Caki2 (cell line): ENCODE results near the gene TPCN2. TPM values are rescaled to one million over a fixed set of nuclear protein-coding genes. Genes with fewer than 3 reads are reported as not detected.

Experiments
- DNase-seq: peaks from one replicate; pipeline ENCODE4 v3.0.0-alpha.2; 2015; ENCODE audit warnings: low read depth
- in situ Hi-C: cut with HindIII; loops from 2 replicates; pipeline ENCODE4 v1.10.0; 2016; ENCODE audit warnings: low sequenced_read_pairs, low pct_unique_long_range_greater_than_20kb, mixed read lengths
- total RNA-seq: library from RNA; depleted of rRNA; stranded (reverse); fragments of >200 nt; shearing (Covaris generic); gene quantifications from 2 replicates; pipeline ENCODE4 v1.2.3, GENCODE V29; 2014; ENCODE audit warnings: low replicate concordance

Gene TPCN2
- total RNA-seq, 1 experiment from 2014 or later = 4.2 TPM

DNA sequence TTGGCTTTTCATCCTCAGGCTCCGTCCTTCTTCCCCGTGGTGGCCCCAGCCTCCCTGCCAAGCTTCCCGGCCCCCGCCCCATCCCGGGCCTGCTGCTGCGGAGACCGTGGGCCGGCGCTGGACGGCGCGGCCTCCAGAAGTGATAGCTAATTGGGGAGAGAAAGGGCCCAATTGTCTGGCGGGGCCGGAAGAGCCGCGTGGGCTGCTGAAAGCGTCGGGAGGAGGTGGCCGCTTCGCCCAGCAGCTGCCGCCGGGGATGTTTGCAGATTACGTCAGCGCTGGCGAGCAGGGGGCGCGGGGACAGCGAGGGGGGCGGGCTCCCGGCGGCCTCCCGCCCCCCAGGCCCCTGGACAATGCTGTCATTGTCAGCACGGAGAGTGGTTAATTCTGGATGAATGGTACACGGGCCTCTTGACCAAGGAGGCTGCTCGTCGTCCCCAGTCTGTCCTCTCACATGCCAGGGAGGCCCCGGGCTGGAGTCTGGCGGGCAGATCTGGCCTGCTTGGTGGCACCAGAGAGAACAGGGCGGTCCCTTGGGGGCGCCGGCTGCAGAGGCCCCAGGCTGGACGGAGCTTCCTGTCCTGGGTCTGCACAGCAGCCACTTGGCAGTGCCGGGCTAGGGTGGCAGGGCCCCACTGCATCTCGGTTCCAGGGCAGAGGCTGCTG lies 108.6 kb downstream of the TPCN2 start:
- in situ Hi-C loops = no loop called here
- DNase-seq = no peak

DNA sequence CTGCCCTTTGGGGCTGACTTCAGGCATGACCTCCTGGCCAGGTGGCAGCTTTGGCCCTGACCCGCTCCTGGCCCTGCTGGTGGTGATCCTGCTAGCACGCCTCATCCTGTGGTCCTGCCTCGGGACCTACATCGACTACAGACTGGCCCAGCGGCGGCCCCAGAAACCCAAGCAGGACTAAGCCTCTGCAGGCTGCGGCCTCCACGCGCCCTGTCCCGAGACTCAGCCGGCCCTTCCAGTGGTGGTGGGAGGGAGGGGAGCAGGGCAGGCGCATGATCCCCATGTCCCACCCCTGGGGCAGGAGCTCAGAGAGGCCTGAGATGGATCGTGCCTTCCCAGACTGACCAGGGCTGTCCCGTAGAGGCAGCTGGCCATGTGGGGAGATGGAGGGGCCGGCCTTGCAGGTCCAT lies 109.1 kb downstream of the TPCN2 start:
- no peak for DNase-seq
- in situ Hi-C loops = no loop called here

DNA sequence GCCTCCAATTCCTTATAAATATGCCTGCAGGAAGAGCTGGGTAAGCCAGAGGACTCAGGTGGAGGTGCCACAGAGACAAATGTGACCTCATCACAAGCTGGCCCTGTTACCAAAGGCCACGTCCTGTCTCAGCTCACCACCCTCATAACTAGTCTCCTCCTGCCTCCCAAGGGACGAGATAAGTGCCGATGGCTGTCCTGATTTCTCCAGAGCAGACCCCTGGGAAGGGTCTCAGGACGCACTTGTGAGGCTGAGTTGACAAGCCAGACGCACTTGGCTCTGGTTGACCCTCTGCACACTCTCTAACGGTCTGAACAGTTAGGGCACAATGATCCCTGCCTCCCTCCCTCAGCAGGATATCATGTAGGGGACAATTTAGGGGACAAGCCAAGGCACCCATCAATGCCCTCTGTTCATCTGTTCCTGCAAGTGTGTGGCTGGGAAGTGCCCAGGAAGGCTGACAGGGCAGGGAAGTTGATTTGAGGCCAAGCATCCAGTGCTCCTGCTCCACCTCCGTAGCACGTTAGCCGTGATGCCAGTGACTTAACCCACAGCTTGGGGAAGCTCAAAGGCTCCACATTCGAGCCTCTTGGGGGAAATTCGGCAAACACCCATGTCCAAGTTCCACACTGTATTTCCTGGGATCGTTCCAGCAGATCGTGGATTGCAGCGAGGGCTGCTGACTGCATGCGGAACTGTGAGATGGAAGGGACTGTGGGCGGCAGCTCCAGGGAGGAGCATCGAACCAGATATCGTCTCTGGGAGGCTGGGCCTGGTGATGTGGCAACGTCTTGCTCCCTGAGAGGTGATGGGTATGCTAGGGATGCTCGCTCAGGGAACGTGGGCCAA lies 109.8 kb downstream of the TPCN2 start:
- in situ Hi-C loops = no loop called here
- no peak for DNase-seq

DNA sequence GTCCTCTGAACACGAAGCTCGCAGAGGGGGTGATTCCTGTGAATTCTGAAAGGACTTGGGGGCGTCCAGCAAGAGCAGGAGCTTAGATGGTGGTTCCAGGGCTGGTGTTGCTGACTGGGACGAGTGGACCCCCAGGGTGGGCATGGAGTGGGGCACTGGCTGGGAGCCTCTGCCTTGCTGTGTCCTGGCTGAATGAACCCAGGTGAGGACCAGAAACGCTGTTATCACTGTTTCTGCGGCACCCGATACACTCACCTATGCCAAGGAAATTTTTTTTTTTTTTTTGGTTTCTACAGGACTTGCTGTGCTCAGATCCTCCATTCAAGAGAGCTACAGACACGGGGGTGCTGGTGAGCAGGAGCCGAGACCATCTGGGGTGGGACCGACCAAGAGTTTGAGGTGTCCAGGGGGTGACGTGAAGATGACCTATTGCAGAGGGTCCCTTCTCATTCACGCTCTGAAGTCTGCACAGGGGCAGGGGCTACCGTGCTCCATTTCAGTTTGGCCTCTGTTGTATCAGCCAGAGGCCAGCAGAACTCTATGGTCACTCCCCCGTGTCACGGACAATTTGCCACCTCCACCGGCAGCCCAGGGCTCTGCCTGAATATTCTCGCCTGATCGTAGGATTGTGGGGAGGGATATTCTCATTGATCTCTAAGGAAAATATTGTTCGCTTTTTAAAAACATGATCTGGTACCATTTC lies 110.6 kb downstream of the TPCN2 start:
- DNase-seq = no peak
- in situ Hi-C loops = no loop called here

GRCh38 chr11:69160296-69161116 lies 111.8 kb downstream of the TPCN2 start:
- no peak for DNase-seq
- in situ Hi-C loops = no loop called here

DNA sequence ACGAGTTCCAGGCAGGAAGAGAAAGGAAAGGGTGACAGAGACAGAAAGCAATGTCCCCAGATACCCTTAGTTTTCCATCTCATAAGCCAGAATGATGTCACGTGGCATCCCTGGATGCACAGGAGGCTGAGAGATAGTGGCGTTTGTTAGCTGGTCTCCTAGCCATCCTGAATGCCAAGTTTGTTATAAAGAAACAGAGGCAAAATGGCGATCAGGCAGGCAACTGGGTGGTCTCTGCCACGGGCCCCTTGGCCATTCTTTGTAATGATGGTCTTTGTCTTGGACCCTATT lies 112.3 kb downstream of the TPCN2 start:
- in situ Hi-C loops = no loop called here
- DNase-seq = no peak

- no peak for DNase-seq
- in situ Hi-C loops = no loop called here
These were observed 113.8 kb downstream of the TPCN2 start for GRCh38 chr11:69162505-69162904.

DNA sequence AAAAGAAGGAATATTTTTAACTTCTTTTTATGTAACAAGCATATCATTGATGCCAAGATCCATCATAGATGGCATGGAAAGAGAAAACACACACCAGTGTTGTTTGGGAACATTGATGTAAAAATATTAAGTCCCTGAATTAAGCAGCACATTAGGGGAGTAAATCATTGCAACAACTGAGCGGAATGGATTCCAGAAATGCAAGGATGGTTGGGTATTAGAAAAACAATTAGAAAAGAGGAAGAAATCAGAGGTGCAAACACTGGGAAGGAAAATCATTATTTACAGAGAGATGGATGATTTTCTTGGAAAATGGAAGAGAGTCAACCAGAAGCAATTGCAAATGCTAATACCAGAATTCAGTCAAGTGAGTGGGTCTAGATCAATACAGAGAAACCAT lies 115.1 kb downstream of the TPCN2 start:
- in situ Hi-C loops = no loop called here
- DNase-seq = no peak

GRCh38 chr11:69164824-69165223 lies 116.1 kb downstream of the TPCN2 start:
- in situ Hi-C loops = no loop called here

DNA sequence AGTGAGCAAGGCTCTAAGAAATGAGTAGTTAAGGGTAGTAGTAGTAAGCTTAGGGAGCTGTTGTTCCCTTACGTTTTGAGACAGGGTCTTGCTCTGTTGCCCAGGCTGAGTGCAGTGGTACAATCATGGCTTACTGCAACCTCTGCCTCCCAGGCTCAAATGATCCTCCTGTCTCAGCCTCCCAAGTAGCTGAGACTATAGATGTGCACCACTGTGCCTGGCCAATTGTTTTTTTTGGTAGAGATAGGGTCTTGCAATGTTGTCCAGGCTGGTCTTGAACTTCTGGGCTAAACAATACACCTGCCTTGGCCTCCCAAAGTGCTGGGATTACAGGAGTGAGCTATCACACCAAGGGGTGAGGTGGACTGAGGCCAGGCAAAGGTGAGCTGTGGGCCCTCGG lies 117.0 kb downstream of the TPCN2 start:
- no peak for DNase-seq
- in situ Hi-C loops = no loop called here

More at GRCh38 chr11:69164824-69165223, 116.1 kb downstream of the TPCN2 start:
- no peak for DNase-seq

GRCh38 chr11:69166218-69167115 lies 117.7 kb downstream of the TPCN2 start:
- DNase-seq = peak; percentile 71
- in situ Hi-C loops = no loop called here

- in situ Hi-C loops = no loop called here
- no peak for DNase-seq
These were observed 118.6 kb downstream of the TPCN2 start for GRCh38 chr11:69167130-69167915.

GRCh38 chr11:69167916-69168691 lies 119.4 kb downstream of the TPCN2 start:
- in situ Hi-C loops = no loop called here
- no peak for DNase-seq

DNA sequence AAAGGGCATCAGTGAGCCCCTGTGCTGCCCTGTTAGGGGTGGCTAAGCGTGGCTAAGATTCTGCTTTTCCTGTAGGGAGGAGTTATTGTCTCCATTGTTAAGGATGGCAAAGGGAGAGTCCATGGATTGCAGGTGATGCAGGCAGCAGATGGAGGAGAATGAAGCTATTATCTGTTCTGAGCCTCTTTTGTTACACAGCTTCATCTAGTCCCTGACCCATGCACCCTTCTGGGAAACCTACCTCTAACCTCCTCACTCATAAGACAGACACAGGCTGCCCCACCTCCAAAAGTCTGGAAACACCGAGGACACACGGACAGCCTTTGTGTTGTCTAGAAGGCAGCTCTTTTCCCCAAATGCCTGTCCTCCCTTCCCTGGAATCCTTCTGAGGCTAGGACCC lies 120.7 kb downstream of the TPCN2 start:
- in situ Hi-C loops = no loop called here
- DNase-seq = no peak

DNA sequence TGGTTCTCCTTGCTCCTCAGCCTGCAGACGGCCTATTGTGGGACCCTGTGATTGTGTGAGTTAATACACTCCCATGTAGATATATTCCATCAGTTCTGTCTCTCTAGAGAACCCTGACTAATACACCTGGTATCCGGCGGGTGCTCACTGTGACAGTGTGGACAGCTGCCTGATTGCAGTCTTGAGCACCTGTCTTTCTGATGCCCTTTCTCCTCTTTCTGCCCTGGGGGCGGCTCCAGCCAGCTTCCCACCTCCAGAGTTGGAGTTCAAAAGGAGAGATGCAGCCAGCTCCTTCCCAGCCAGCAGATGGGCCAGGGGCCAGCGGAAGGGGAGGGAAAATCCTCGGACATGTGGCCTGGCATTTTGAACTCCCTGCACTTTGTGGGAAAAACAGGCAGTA lies 122.0 kb downstream of the TPCN2 start:
- DNase-seq = no peak
- in situ Hi-C loops = no loop called here

DNA sequence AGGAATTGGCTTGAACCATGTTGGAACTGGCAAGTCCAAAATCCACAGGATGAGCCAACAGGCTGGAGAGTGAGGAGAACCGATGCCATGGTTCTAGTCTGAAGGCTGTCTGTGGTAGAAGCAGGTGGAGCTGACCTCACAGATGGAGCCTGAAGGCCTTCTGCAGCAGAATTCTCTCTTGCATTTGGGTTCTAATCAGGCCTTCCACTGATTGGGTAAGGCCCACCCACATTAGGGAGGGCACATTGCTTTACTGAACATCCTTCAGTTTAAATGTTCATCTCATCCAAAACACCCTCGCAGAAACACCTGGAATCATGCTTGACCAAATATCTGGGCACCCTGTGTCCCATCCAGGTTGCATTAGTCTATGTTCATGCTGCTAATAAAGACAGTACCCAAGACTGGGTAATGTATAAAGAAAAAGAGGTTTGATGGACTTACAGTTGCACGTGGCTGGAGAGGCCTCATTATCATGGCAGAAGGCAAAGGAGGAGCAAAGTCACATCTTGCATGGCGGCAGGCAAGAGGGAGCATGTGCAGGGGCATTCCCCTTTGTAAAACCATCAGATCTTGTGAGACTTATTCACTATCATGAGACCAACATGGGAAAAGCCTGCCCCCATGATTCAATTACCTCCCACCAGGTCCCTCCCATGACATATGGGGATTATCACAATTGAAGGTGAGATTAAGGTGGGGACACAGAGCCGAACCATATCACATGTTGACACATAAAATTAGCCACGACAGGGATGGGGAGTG lies 122.9 kb downstream of the TPCN2 start:
- in situ Hi-C loops = no loop called here
- no peak for DNase-seq
